Activated CD8-positive, alpha-beta memory T cell treated with anti-CD3 and anti-CD28 coated beads, Interleukin-2, amount 50 U/mL, for 1 hour (primary cell): ENCODE data around the gene ATP6V0C.

Experiments
- DNase-seq: peaks from one replicate; pipeline ENCODE4 v3.0.0-alpha.2; 2020; ENCODE audit errors: extremely low read depth

Gene ATP6V0C

GRCh38 chr16:2513405-2514332 is at the start of gene ATP6V0C:
TSS of gene ATP6V0C (plus strand) at chr16:2513952. CDS start at chr16:2514104, 152 bp downstream.
- DNase-seq: peak; percentile 71

GRCh38 chr16:2464333-2464732 is 49.4 kb upstream of the ATP6V0C start:
- no peak for DNase-seq

GRCh38 chr16:2465653-2466415 is 47.9 kb upstream of the ATP6V0C start:
- DNase-seq: no peak

GRCh38 chr16:2466667-2467527 is 46.9 kb upstream of the ATP6V0C start:
- DNase-seq: no peak

- no peak for DNase-seq
These were observed 46.1 kb upstream of the ATP6V0C start for GRCh38 chr16:2467528-2468232.

- DNase-seq: no peak
These were observed 45.5 kb upstream of the ATP6V0C start for GRCh38 chr16:2468233-2468724.

GRCh38 chr16:2468725-2469398 is 44.9 kb upstream of the ATP6V0C start:
- DNase-seq: no peak

GRCh38 chr16:2469399-2470233 is 44.1 kb upstream of the ATP6V0C start:
- no peak for DNase-seq

- DNase-seq: no peak
These were observed 43.5 kb upstream of the ATP6V0C start for GRCh38 chr16:2470234-2470601.

GRCh38 chr16:2470603-2471015 is 43.1 kb upstream of the ATP6V0C start:
- no peak for DNase-seq

- no peak for DNase-seq
These were observed 42.6 kb upstream of the ATP6V0C start, which contains the start of gene NTN3 for GRCh38 chr16:2471016-2471652. TSS of gene NTN3 (plus strand) at chr16:2471297. CDS start at chr16:2471702, 405 bp downstream.

GRCh38 chr16:2471653-2472487 is 41.9 kb upstream of the ATP6V0C start:
- DNase-seq: no peak

GRCh38 chr16:2472488-2472864 is 41.3 kb upstream of the ATP6V0C start:
- DNase-seq: no peak

- DNase-seq: no peak
These were observed 40.8 kb upstream of the ATP6V0C start for GRCh38 chr16:2472885-2473445.

GRCh38 chr16:2473446-2473926 is 40.3 kb upstream of the ATP6V0C start:
- no peak for DNase-seq

- DNase-seq: no peak
These were observed 39.5 kb upstream of the ATP6V0C start for GRCh38 chr16:2473999-2474876.
